Measurements from ENCODE around the gene ITPRIPL1. TPM values are rescaled to one million over a fixed set of nuclear protein-coding genes. Genes with fewer than 3 reads are reported as not detected.

The ITPRIPL1 gene
- total and polyA plus RNA-seq, 2 experiments from 2014 or later, result 1.3 TPM

DNA sequence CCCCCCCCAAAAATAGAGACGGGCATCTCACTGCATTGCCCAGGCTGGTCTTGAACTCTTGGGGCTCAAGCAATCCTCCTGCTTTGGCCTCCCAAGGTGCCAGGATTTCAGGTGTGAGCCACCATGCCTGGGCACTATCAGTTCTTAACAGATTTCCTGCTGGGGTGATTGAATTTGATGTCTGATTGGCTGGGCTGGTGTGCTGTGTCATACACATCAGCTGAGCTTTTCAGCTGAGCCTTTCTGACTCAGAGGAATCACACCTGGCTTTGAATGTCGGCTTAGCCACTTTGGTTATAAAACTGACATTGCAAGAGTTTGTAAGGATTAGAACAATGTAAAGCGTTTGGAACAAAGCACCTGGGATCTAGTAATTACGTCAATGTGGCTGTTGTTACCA, 29.4 kb downstream of the ITPRIPL1 start:
- H3K4me1 ChIP-seq (ENCODE audit: low read depth), result no peaks in the 10 kb centered on the region
- H3K4me3 ChIP-seq, result no peak overlapping the region
- DNase-seq (ENCODE audit: low read depth in 1 of 2, low spot score in 1 of 2), result no peak
- no peaks in the 10 kb centered on the region for H3K36me3 ChIP-seq
- no peaks in the 10 kb centered on the region for H3K27me3 ChIP-seq
- TF ChIP-seq, protein P1, sequence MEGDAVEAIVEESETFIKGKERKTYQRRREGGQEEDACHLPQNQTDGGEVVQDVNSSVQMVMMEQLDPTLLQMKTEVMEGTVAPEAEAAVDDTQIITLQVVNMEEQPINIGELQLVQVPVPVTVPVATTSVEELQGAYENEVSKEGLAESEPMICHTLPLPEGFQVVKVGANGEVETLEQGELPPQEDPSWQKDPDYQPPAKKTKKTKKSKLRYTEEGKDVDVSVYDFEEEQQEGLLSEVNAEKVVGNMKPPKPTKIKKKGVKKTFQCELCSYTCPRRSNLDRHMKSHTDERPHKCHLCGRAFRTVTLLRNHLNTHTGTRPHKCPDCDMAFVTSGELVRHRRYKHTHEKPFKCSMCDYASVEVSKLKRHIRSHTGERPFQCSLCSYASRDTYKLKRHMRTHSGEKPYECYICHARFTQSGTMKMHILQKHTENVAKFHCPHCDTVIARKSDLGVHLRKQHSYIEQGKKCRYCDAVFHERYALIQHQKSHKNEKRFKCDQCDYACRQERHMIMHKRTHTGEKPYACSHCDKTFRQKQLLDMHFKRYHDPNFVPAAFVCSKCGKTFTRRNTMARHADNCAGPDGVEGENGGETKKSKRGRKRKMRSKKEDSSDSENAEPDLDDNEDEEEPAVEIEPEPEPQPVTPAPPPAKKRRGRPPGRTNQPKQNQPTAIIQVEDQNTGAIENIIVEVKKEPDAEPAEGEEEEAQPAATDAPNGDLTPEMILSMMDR (IDR thresholded peaks at IDR 0.05; ENCODE audit: low read depth, low read length), result no peak
- no peaks in the 10 kb centered on the region for H3K9me3 ChIP-seq (ENCODE audit: low read depth)
- H3K27ac ChIP-seq, result no peak overlapping the region

DNA sequence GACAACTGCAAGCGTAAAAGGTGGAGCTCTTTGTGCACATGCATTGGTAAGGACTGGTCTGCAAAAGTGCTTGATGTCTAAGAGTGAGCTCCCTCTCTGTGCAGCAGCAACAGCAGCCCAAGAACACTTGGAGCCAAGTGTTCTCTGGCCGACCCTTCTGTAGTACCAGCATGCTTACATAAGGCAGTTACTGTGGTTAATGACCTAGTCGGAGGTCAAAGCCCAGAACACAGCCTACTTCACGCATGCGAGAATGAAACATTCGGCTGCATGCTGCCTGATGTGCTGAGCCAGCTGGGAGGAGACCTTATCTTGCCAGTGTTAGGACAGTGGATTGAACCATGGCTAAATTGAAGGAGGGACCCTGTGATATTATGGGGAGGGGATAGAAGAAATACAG, 31.8 kb downstream of the ITPRIPL1 start:
- TF ChIP-seq, protein P1 (IDR thresholded peaks at IDR 0.05; ENCODE audit: low read depth, low read length), result no peak
- Histone ChIP-seq H3K36me3 (no peaks in the 10 kb centered on the region), H3K4me1 (ENCODE audit: low read depth) (no peaks in the 10 kb centered on the region), H3K27me3 (no peaks in the 10 kb centered on the region), H3K4me3 (no peak overlapping the region), H3K9me3 (ENCODE audit: low read depth) (no peaks in the 10 kb centered on the region), H3K27ac (no peak overlapping the region)
- DNase-seq (ENCODE audit: low read depth in 1 of 2, low spot score in 1 of 2), result no peak

DNA sequence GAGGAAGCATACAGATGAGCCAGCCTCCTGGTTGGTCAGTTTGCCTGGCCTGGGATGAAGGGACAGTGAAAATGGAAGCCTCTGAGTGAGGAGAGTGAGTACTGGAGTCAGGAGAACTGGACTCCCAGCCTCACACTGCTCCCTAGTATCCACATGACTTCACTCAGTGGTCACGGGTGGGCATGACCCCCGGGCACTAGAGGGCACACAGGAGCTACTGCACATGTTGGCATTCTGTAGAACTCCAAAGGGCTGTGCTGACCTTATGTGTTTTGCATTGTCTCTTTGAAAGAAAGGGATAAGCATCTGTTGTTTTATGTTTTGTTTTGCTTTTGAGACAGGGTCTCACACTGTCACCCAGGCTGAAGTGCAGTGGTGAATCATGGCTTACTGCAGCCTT, 34.2 kb downstream of the ITPRIPL1 start:
- no peaks in the 10 kb centered on the region for H3K36me3 ChIP-seq
- no peaks in the 10 kb centered on the region for H3K9me3 ChIP-seq (ENCODE audit: low read depth)
- H3K4me1 ChIP-seq (ENCODE audit: low read depth), result no peaks in the 10 kb centered on the region
- no peak for DNase-seq (ENCODE audit: low read depth in 1 of 2, low spot score in 1 of 2)
- H3K27me3 ChIP-seq, result no peaks in the 10 kb centered on the region
- H3K27ac ChIP-seq, result no peak overlapping the region
- no peak overlapping the region for H3K4me3 ChIP-seq
- TF ChIP-seq, protein P1 (IDR thresholded peaks at IDR 0.05; ENCODE audit: low read depth, low read length), result peak; percentile 16

DNA sequence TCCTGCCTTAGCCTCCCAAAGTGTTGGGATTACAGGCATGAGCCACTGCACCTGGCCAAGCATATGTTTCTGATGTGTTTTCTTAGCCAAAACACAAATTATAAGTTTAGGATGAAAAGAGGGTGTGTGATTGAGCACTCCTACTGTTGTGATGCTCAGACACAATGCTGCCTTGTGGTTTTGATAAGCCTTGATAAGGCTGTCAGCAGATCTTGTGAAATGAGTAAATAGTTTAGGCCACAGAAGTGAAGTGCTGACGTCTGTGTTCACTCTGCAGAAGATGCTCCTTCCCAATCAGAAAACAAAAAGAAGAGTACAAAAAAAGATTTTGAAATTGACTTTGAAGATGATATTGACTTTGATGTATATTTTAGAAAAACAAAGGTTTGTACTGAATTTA, 34.7 kb downstream of the ITPRIPL1 start:
- Histone ChIP-seq H3K27me3 (no peaks in the 10 kb centered on the region), H3K9me3 (ENCODE audit: low read depth) (no peaks in the 10 kb centered on the region), H3K4me3 (no peak overlapping the region), H3K27ac (no peak overlapping the region), H3K36me3 (no peaks in the 10 kb centered on the region), H3K4me1 (ENCODE audit: low read depth) (no peaks in the 10 kb centered on the region)
- TF ChIP-seq, protein P1 (IDR thresholded peaks at IDR 0.05; ENCODE audit: low read depth, low read length), result no peak
- peak in 1 of 2 donors; percentile 70 for DNase-seq (ENCODE audit: low read depth in 1 of 2, low spot score in 1 of 2)

DNA sequence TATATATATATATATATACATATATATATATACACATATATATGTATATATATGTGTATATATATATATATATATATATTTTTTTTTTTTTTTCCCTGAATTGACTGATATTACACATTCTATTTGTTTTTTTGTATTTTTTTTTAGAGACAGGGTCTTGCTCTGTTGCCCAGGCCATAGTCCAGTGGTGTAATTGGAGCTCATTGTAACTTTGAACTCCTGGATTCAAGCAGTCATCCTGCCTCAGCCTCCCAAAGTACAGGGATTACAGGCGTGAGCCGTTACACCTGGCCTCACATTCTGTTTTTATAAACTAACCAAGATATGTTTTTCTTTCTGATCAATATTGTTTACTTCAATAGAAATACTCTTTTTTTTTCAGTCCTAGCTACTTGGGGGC, 36.6 kb downstream of the ITPRIPL1 start:
- DNase-seq (ENCODE audit: low read depth in 1 of 2, low spot score in 1 of 2), result no peak
- Histone ChIP-seq H3K27me3 (no peaks in the 10 kb centered on the region), H3K36me3 (no peaks in the 10 kb centered on the region), H3K27ac (no peak overlapping the region), H3K9me3 (ENCODE audit: low read depth) (no peaks in the 10 kb centered on the region), H3K4me1 (ENCODE audit: low read depth) (no peaks in the 10 kb centered on the region), H3K4me3 (no peak overlapping the region)
- TF ChIP-seq, protein P1 (IDR thresholded peaks at IDR 0.05; ENCODE audit: low read depth, low read length), result no peak

DNA sequence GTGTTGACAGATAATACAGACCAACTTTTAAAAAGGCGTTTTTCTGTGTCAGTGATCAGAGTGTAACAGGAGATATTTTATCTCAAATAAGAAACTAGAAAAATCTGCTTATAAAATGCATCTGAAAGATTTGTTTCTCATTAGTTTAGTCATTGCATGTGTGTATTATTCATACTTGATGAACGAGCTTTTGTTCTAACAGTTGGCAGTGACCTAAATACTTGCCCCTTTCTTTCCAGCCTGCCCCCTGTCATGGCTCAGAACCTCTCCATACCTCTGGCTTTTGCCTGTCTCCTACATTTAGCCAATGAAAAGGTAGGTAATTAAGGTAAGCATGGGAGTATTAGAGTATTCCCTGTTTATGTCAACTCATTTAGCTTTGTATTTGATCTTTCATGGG, 44.1 kb downstream of the ITPRIPL1 start:
- Histone ChIP-seq H3K9me3 (ENCODE audit: low read depth) (no peaks in the 10 kb centered on the region), H3K4me1 (ENCODE audit: low read depth) (no peaks in the 10 kb centered on the region), H3K27me3 (no peaks in the 10 kb centered on the region), H3K4me3 (no peak overlapping the region), H3K27ac (no peak overlapping the region), H3K36me3 (no peaks in the 10 kb centered on the region)
- TF ChIP-seq, protein P1 (IDR thresholded peaks at IDR 0.05; ENCODE audit: low read depth, low read length), result no peak
- no peak for DNase-seq (ENCODE audit: low read depth in 1 of 2, low spot score in 1 of 2)
